HUES64 (cell line): ENCODE results near the gene WWOX.

Source experiments
- H3K27ac ChIP-seq: 2 replicates; pipeline ENCODE4 v1.7.0; 2013; ENCODE audit warnings: low read depth, low read length, inconsistent platforms
- H3K27me3 ChIP-seq: 2 replicates; pipeline ENCODE4 v1.6.1; 2013; ENCODE audit warnings: mild to moderate bottlenecking, low read length; ENCODE audit not compliant: insufficient read depth
- H3K36me3 ChIP-seq: 2 replicates; pipeline ENCODE4 v1.6.1; 2013; ENCODE audit warnings: mild to moderate bottlenecking, low read length; ENCODE audit not compliant: insufficient read depth
- H3K4me1 ChIP-seq: 2 replicates; pipeline ENCODE4 v1.6.1; 2013; ENCODE audit warnings: mild to moderate bottlenecking, low read length, moderate library complexity; ENCODE audit not compliant: insufficient read depth
- H3K4me3 ChIP-seq: 2 replicates; pipeline ENCODE4 v1.5.1; 2013; ENCODE audit warnings: mild to moderate bottlenecking, low read length, moderate library complexity
- H3K9ac ChIP-seq: 2 replicates; pipeline ENCODE4 v1.6.1; 2013; ENCODE audit warnings: mild to moderate bottlenecking, low read depth, low read length
- H3K9me3 ChIP-seq: 2 replicates; pipeline ENCODE4 v1.6.1; 2013; ENCODE audit warnings: low read depth, low read length; ENCODE audit not compliant: insufficient read depth
- WGBS: fragments of 150-250, 120-280 bp; methylation state at CpG from one replicate; pipeline ENCODE4 v1.1.7; 2013; ENCODE audit warnings: missing lambda C conversion rate; 5-methylcytosine and 5-hydroxymethylcytosine counted together

WWOX gene

GRCh38 chr16:78946556-78946955, 847.1 kb downstream of the WWOX start:
- Histone ChIP-seq H3K9me3 (no peaks in the 10 kb centered on the region), H3K4me1 (no peaks in the 10 kb centered on the region; the same call in none of the 2 replicates), H3K27ac (no peak overlapping the region), H3K4me3 (no peak overlapping the region), H3K9ac (no peak overlapping the region), H3K27me3 (no peaks in the 10 kb centered on the region), H3K36me3 (no peaks in the 10 kb centered on the region)
- 95% methylated on average over 11 of the region's 11 CpGs for WGBS

- H3K9me3 ChIP-seq, result no peaks in the 10 kb centered on the region
- 67% methylated on average over 3 of the region's 3 CpGs for WGBS
- no peak overlapping the region for H3K4me3 ChIP-seq
- H3K4me1 ChIP-seq, result no peaks in the 10 kb centered on the region; the same call in 1 of the 2 replicates
- no peaks in the 10 kb centered on the region for H3K27me3 ChIP-seq
- no peak overlapping the region for H3K27ac ChIP-seq
- no peaks in the 10 kb centered on the region for H3K36me3 ChIP-seq
- H3K9ac ChIP-seq, result no peak overlapping the region
Observed at GRCh38 chr16:78950768-78951167, 851.3 kb downstream of the WWOX start.

GRCh38 chr16:78952630-78953029, 853.2 kb downstream of the WWOX start:
- Histone ChIP-seq H3K4me1 (peaks cover 8% of the 10 kb centered on the region; the same call in 1 of the 2 replicates), H3K27ac (no peak overlapping the region), H3K9me3 (no peaks in the 10 kb centered on the region), H3K36me3 (no peaks in the 10 kb centered on the region), H3K27me3 (no peaks in the 10 kb centered on the region), H3K9ac (no peak overlapping the region), H3K4me3 (no peak overlapping the region)
- 96% methylated on average over 7 of the region's 7 CpGs for WGBS

GRCh38 chr16:78953526-78953925, 854.1 kb downstream of the WWOX start:
- Histone ChIP-seq H3K9ac (no peak overlapping the region), H3K9me3 (no peaks in the 10 kb centered on the region), H3K4me1 (peaks cover 17% of the 10 kb centered on the region; the same call in 1 of the 2 replicates), H3K4me3 (no peak overlapping the region), H3K36me3 (no peaks in the 10 kb centered on the region), H3K27ac (no peak overlapping the region), H3K27me3 (no peaks in the 10 kb centered on the region)
- WGBS, result 94% methylated on average over 8 of the region's 8 CpGs

- no peak overlapping the region for H3K4me3 ChIP-seq
- no peak overlapping the region for H3K27ac ChIP-seq
- no peaks in the 10 kb centered on the region for H3K9me3 ChIP-seq
- 92% methylated on average over 6 of the region's 6 CpGs for WGBS
- H3K9ac ChIP-seq, result no peak overlapping the region
- no peaks in the 10 kb centered on the region for H3K36me3 ChIP-seq
- no peaks in the 10 kb centered on the region for H3K27me3 ChIP-seq
- peaks cover 17% of the 10 kb centered on the region; the same call in 1 of the 2 replicates for H3K4me1 ChIP-seq
Observed at GRCh38 chr16:78955206-78955605, 855.8 kb downstream of the WWOX start.

- Histone ChIP-seq H3K4me1 (peaks cover 17% of the 10 kb centered on the region; the same call in 1 of the 2 replicates), H3K9me3 (no peaks in the 10 kb centered on the region), H3K4me3 (no peak overlapping the region), H3K9ac (no peak overlapping the region), H3K27ac (no peak overlapping the region), H3K27me3 (no peaks in the 10 kb centered on the region), H3K36me3 (no peaks in the 10 kb centered on the region)
- 94% methylated on average over 8 of the region's 8 CpGs for WGBS
Observed at GRCh38 chr16:78956859-78957258, 857.4 kb downstream of the WWOX start.

- Histone ChIP-seq H3K27me3 (no peaks in the 10 kb centered on the region), H3K4me3 (no peak overlapping the region), H3K9me3 (no peaks in the 10 kb centered on the region), H3K9ac (no peak overlapping the region; the same call in 1 of the 2 replicates), H3K36me3 (no peaks in the 10 kb centered on the region), H3K27ac (no peak overlapping the region), H3K4me1 (peaks cover 17% of the 10 kb centered on the region; the same call in 1 of the 2 replicates)
- 85% methylated on average over 14 of the region's 15 CpGs for WGBS
Observed at GRCh38 chr16:78957317-78958100, 858.1 kb downstream of the WWOX start.

- no peaks in the 10 kb centered on the region for H3K36me3 ChIP-seq
- no peak overlapping the region for H3K4me3 ChIP-seq
- no peaks in the 10 kb centered on the region for H3K27me3 ChIP-seq
- H3K4me1 ChIP-seq, result peaks cover 16% of the 10 kb centered on the region; the same call in 1 of the 2 replicates
- no peak overlapping the region for H3K9ac ChIP-seq
- 97% methylated on average over 2 of the region's 2 CpGs for WGBS
- no peak overlapping the region for H3K27ac ChIP-seq
- H3K9me3 ChIP-seq, result no peaks in the 10 kb centered on the region
Observed at GRCh38 chr16:78961464-78961863, 862.0 kb downstream of the WWOX start.

GRCh38 chr16:78962457-78962929, 863.0 kb downstream of the WWOX start:
- H3K9me3 ChIP-seq, result no peaks in the 10 kb centered on the region
- no peaks in the 10 kb centered on the region for H3K27me3 ChIP-seq
- no peaks in the 10 kb centered on the region for H3K36me3 ChIP-seq
- H3K4me3 ChIP-seq, result no peak overlapping the region
- WGBS, result 97% methylated on average over 2 of the region's 2 CpGs
- no peak overlapping the region for H3K9ac ChIP-seq
- H3K27ac ChIP-seq, result no peak overlapping the region
- H3K4me1 ChIP-seq, result peaks cover 10% of the 10 kb centered on the region; the same call in 1 of the 2 replicates

GRCh38 chr16:78967948-78968347, 868.5 kb downstream of the WWOX start:
- no peaks in the 10 kb centered on the region for H3K27me3 ChIP-seq
- H3K4me3 ChIP-seq, result no peak overlapping the region
- no peaks in the 10 kb centered on the region for H3K36me3 ChIP-seq
- 77% methylated on average over 20 of the region's 20 CpGs for WGBS
- H3K9me3 ChIP-seq, result no peaks in the 10 kb centered on the region
- no peak overlapping the region for H3K27ac ChIP-seq
- no peaks in the 10 kb centered on the region for H3K4me1 ChIP-seq
- no peak overlapping the region for H3K9ac ChIP-seq

GRCh38 chr16:78969721-78970120, 870.3 kb downstream of the WWOX start:
- Histone ChIP-seq H3K4me3 (no peak overlapping the region), H3K9me3 (no peaks in the 10 kb centered on the region), H3K27ac (no peak overlapping the region), H3K27me3 (no peaks in the 10 kb centered on the region), H3K9ac (no peak overlapping the region), H3K4me1 (0 out of 2 replicates have a peak, but pooled peaks cover 3% of the 10 kb centered on the region), H3K36me3 (no peaks in the 10 kb centered on the region)
- WGBS, result 67% methylated on average over 3 of the region's 3 CpGs
